Ovary (tissue), 3 donors: ENCODE results near the gene ADAT3.

Experiments
- CTCF ChIP-seq, 3 donors: fragments of 450-650 bp in 2 of 3; fragments of 200-600 bp in 1 of 3; IDR thresholded peaks; one replicate each; pipeline versions ENCODE4 v1.5.1 to v1.8.0; 2016 to 2022; ENCODE audit warnings: antibody characterized with exemption in 3 of 3, mild to moderate bottlenecking in 1 of 3
- EP300 ChIP-seq: sonication (generic); formaldehyde crosslinking; IDR thresholded peaks from one replicate; pipeline ENCODE4 v1.6.1; 2017; ENCODE audit warnings: antibody characterized with exemption
- POLR2A ChIP-seq: fragments of 450-650 bp; IDR thresholded peaks from one replicate; pipeline ENCODE4 v1.6.1; 2017; ENCODE audit warnings: antibody characterized with exemption, mild to moderate bottlenecking, moderate library complexity
- donor health status: DM: no; HTN: no; CAD: no.

GRCh38 chr19:1857648-1858326, 47.4 kb upstream of the ADAT3 start:
- TF ChIP-seq POLR2A (no peak), CTCF (IDR thresholded peaks at IDR 0.05) (no peak), EP300 (no peak)
